HG03159 (cell line): ENCODE results near the gene ZNF813.

ENCODE experiments used
- ATAC-seq: cut with Tn5 transposase; IDR thresholded peaks from one replicate; pipeline ENCODE4 v1.9.1; 2021; ENCODE audit warnings: mild to moderate bottlenecking, moderate library complexity; ENCODE audit not compliant: unreplicated experiment

The ZNF813 gene

GRCh38 chr19:53519446-53519845 lies 51.9 kb downstream of the ZNF813 start:
- no peak for ATAC-seq

DNA sequence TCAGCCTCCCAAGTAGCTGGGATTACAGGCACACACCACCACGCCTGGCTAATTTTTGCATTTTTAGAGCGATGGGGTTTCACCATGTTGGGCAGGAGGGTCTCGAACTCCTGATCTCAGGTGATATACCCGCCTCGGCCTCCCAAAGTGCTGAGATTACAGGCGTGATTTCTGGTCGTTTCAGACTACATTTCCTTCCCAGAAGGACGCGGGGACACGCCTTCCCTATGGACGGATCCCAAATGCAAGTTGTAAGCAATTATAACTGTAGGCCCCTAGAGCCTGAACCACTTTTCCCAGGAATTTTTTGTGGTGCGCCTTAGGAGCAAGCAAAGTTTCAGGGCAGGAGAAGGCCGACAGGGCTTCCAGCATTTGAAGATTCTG lies 52.6 kb downstream of the ZNF813 start:
- ATAC-seq, result no peak

DNA sequence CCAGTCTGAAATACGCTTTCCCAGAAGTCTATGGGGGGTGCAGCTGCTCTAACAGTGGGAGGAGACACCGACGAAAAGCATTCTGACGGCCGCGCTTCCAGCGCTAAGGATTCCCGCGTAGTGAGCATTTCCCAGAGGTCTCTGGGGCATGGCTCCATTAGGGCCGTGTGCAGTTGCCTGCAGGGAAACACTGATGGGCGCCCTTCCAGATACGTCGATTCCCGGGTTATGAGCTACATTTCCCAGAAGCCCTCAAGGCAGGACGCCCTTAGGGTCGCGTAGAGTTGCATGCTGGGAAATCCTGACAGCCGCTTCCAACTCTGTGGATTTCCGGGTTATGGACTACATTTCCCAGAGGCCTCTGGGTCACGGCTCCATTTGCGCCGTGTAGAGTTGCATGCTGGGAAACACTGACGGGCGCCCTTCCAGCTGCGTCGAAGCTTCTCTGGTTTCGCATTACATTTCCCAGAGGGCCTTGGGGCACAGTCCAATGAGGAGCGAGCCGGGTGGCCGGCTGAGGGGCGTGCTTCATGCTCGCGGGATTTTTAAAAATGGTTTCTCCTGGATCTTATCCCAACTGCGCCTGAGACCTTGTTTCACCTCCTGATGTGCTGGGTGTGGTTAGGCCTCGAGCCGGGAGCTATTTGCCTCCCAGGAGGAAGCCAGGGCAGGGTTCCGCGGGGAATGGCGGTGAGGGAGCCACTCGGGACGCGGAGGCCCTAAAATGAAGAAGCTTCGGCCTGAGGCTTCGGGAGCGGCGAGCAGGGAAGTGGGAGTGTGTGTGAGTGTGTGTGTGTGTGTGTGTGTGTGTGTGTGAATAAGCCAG lies 53.2 kb downstream of the ZNF813 start:
- ATAC-seq, result peak; percentile 95

DNA sequence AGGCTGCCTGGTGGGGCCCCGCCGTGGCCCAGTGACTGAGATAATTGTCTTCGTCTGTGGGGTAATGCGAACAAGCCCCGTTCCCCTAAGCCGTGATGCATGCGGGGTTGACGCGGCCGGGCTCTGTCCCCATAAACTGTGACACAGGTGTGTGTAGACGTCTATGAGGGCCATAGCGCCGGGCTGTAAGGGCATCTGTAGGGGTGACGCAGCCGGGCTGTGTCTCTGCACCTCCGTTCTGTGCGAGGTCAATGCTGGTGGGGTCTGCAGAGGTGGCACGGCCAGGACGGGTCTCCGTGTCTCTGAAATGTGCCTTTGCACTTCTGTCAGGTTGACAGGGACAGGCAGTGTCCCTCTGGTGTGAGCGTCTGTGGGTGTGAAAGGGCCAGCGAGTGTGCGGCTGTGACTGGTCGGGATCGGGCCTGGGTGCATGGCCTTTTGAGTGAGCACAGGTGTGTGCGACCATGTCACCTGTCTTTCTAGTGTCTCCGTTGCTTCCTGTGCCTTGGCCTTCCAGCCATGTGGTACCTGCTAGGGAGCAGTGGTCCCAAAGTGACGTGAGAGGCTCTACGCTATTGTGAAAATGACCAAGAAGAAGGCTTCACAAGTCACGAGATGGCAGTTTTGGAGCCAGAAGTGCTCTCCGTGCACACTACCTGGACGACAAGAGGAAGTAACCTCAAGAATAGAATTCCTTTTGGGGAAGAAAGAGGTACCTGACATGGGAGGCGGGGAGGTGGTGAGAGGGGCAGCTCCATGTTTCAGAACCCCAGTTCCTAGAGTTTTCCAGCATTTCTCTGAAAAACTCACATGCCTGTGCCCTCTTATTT lies 54.1 kb downstream of the ZNF813 start:
- ATAC-seq, result no peak

GRCh38 chr19:53525922-53526321 lies 58.4 kb downstream of the ZNF813 start:
- no peak for ATAC-seq

GRCh38 chr19:53530622-53531021 lies 63.1 kb downstream of the ZNF813 start:
- no peak for ATAC-seq

DNA sequence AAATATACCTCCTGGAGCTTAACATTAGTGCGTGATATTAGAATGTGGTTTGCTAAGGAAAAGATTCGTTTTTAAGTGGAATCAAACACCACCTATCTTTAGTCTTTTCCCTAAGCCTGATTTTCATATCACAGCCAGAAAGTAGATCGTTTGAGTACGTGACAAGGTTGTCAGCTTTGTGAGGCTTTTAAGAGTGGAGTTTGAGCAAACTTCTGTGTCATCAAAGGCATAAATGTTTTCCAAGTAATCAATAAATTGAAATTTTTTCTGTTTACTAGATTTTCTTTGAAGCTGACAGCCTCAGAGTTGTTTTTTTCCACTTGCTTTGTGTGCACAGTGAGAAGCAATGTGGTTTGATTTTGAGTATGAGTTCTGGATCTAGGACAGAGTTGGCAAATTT lies 63.9 kb downstream of the ZNF813 start:
- no peak for ATAC-seq

DNA sequence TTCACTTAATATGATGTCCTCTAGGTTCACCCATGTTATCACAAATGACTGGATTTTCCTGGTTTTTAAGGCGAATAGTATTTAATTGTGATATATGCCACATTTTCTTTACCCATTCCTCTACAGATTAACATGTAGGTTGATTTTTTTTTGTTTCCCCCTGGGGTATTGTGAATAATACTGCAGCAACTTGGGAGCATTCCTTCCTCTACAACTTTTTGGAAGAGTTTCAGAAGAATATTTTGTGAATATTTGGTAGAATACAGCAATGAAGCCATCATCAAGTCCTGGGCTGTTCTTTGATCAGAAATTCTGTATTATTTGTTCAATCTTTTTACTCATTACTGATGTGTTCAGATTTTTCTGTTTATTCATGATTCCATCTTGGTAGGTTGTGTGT lies 64.8 kb downstream of the ZNF813 start:
- ATAC-seq, result no peak

GRCh38 chr19:53536225-53536548 lies 68.7 kb downstream of the ZNF813 start:
- ATAC-seq, result no peak

- no peak for ATAC-seq
Observed at GRCh38 chr19:53537121-53537520, 69.6 kb downstream of the ZNF813 start.

DNA sequence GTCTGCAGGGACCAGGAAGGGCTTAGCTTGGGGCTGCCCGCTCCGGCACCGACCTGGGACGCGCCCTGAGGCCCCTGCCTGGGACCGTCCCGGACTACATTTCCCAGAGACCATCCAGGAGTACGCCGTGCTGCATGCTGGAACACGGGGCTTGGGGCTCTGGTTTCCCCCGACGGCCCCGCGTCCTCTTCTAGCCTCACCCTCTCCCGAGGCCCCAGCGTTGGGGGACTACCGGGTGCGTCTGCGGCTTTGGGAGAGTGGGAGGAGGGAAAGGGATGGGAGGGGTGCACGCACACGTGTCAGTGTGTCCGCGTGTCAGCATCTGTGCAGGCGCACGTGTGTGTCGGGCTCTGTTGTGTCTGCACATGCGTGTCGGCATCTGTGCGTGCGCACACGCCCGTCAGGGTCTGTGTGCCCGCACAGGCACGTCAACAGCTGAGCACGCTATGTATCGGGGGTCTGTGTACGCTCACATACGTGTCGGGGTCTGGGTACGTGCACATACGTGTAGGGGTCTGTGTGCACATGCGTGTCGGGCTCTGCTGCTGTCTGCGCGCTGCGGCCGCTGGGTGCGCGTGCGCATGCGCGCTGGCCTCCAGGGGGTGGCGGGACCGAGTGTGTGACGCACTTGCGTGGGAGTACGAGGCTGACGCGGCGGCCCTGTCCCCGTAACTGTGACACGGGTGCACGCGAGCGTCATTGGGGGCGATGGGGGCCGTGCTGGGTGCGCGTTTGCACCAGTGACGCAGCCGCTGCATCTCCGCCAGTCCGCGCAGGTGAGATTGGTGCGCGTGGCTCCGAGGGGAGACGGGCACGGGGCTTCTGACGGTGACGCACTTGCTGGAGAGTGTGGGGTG lies 70.2 kb downstream of the ZNF813 start, which contains the start of gene ZNF331:
TSS of gene ZNF331 (plus strand) at position 625 of the 857 bp plus-strand sequence. CDS start 31,232 bp downstream, outside the sequence.
- ATAC-seq, result peak; percentile 73

DNA sequence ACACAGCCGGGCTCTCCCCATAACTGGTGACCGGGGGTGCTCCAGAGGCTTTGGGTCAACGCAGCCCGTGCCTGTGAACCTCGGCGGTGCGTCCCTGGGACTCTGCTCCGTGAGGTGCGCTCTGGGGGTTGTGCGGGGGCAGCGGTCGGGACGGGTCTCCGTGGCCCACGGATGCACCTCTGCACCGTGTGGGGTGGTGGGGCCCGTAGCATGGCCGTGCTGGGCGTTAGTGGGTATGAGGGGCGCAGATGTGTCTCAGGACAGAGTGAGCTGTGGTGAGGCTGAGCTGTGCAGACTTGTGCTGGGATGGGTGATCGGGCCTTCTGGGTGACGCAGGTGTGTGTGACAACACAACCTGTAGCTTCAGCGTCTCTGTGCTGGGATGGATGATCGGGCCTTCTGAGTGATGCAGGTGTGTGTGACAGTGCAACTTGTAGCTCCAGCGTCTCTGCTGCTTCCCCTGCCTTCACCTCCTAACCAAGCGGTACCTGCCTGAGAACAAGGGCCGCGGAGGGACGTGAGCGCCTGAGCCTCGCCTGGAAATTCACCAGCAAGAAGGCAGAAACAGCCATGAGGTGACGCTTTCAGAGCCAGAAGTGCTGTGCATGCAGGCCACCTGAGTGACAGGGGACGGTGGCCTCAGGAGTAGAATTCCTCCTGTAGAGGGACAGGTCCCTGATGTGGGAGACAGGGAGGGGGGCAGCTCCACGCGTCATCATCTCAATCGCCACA lies 71.0 kb downstream of the ZNF813 start:
- peak; percentile 29 for ATAC-seq

- ATAC-seq, result no peak
Observed at GRCh38 chr19:53540091-53540490, 72.6 kb downstream of the ZNF813 start.

GRCh38 chr19:53541971-53542370 lies 74.4 kb downstream of the ZNF813 start:
- no peak for ATAC-seq

GRCh38 chr19:53545271-53546065 lies 77.9 kb downstream of the ZNF813 start:
- no peak for ATAC-seq
